Heart right ventricle (tissue), 16 donors: Measurements from ENCODE around the gene GRIA1. TPM values are rescaled to one million over a fixed set of nuclear protein-coding genes. Genes with fewer than 3 reads are reported as not detected.
A peak's percentile ranks its signal among the peaks of the same experiment; 100 is the strongest.

Experiments used
- ATAC-seq, 8 donors: fragments of 200-7000 bp; cut with Tn5 transposase; one replicate each; pipeline ENCODE4 v1.9.1; 2020; ENCODE audit warnings: mild to moderate bottlenecking in 8 of 8, moderate library complexity in 8 of 8, moderate number of reproducible peaks in 1 of 8
- DNase-seq, 2 donors: peaks; one replicate each; pipeline ENCODE4 v3.0.0-alpha.2; 2020
- H3K27ac ChIP-seq, 10 donors: fragments of 200-600 bp; sonication (generic) in 2 of 10; one replicate each; pipeline versions ENCODE4 v1.5.0 to v1.8.0; 2020 to 2022; ENCODE audit warnings: mild to moderate bottlenecking in 3 of 10
- H3K27me3 ChIP-seq, 7 donors: fragments of 200-600 bp; one replicate each; pipeline ENCODE4 v1.8.0; 2021 to 2022; ENCODE audit warnings: mild to moderate bottlenecking in 2 of 7
- H3K36me3 ChIP-seq, 9 donors: fragments of 200-600 bp; sonication (generic) in 1 of 9; one replicate each; pipeline versions ENCODE4 v1.5.0 to v1.8.0; 2020 to 2022; ENCODE audit warnings: mild to moderate bottlenecking in 2 of 9
- H3K4me1 ChIP-seq, 9 donors: fragments of 200-600 bp; sonication (generic) in 1 of 9; one replicate each; pipeline versions ENCODE4 v1.5.0 to v1.8.0; 2020 to 2022; ENCODE audit warnings: mild to moderate bottlenecking in 4 of 9
- H3K4me3 ChIP-seq, 10 donors: fragments of 200-600 bp; sonication (generic) in 2 of 10; one replicate each; pipeline versions ENCODE4 v1.5.0 to v1.8.0; 2020 to 2022; ENCODE audit warnings: mild to moderate bottlenecking in 7 of 10, moderate library complexity in 2 of 10
- H3K9me3 ChIP-seq, 11 donors: fragments of 200-600 bp in 10 of 11; sonication (generic) in 2 of 11; one replicate each; pipeline versions ENCODE4 v1.5.0 to v1.8.0; 2013 to 2022; ENCODE audit warnings: mild to moderate bottlenecking in 2 of 11, control low read depth in 1 of 11, moderate library complexity in 1 of 11
- CTCF ChIP-seq, 9 donors: fragments of 200-600 bp; sonication (generic) in 2 of 9; IDR thresholded peaks; one replicate each; pipeline versions ENCODE4 v1.5.0 to v1.8.0; 2021 to 2022; ENCODE audit warnings: antibody characterized with exemption in 9 of 9, mild to moderate bottlenecking in 5 of 9, moderate library complexity in 1 of 9
- WGBS, 2 donors: extraction: QIAGEN DNeasy Blood & Tissue Kit; methylation state at CpG; one replicate each; pipeline ENCODE4 v1.1.7; 2013; ENCODE audit warnings: inconsistent platforms in 1 of 2; 5-methylcytosine and 5-hydroxymethylcytosine counted together
- intact Hi-C, 10 donors: fragments of 100-400 bp; cut with DNase I; formaldehyde crosslinking; loops; one replicate each; pipeline versions ENCODE4 v1.11.1 to v1.14.2; 2022
- polyA plus RNA-seq, 2 donors: library from polyadenylated mRNA; stranded (reverse); fragments of 200-250 nt; gene quantifications; one replicate each; pipeline ENCODE4 v1.2.3, GENCODE V29; 2013
- total RNA-seq, 10 donors: library from RNA; stranded (reverse); fragmentation: NEBNext Ultra II Directional in 3 of 10; extraction: Animal tissue kit (Norgen Biotek cat#: 25700) in 3 of 10; gene quantifications; one replicate each; pipeline versions ENCODE4 v1.2.1 to v1.2.4, GENCODE V29; 2021 to 2023
- donor health status: Arrhythmogenic right ventricular cardiomyopathy.
- donor health status: ischemic (EF 13 %, LVEDD 7.1; RV severe dilation, severe dysfunction).
- donor health status: healthy with polysubstance abuse.
- donor health status: DM: no; HTN: yes; CAD: no.
- donor health status: DM: no; HTN: no; CAD: no.
- donor health status: ischemic (EF 25% LVEDD 6.9; RV normal size, moderate dysfunction).
- donor health status: ischemic (EF 25% LVEDD 5.7; RV mildly dilated, moderate dysfunction).
- donor health status: healthy.
- donor health status: DM: yes; HTN: yes; CAD: no.
- donor health status: Ischemic cardiomyopathy.
- donor health status: ischemic (EF 35%, LVEDD 5.7; RV mildly dilated, moderate dysfunction).
- donor health status: nonischemic (EF 11% LVEDD 7.7; RV severe dilation, severe dysfunction).
- donor health status: DM: yes; HTN: yes; CAD: no.
- donor health status: PGD.
- donor health status: ischemic (EF 29% LVEDD 5.4; RV normal size, mild dysfunction).
- donor health status: nonischemic (EF 23%, LVEDD 6.1; RV moderate dilation, normal function).

The GRIA1 gene
- total and polyA plus RNA-seq, 12 donors = 0.04 to 0.49 (median 0.23) TPM; not detected in 3

- peaks cover 0 to 29% (median 10%) of the 10 kb centered on the region in 9 donors for H3K4me1 ChIP-seq
- intact Hi-C loops = no loop called here
- no peak overlapping the region for H3K27ac ChIP-seq
- ATAC-seq = no peak
- no peak for DNase-seq
- H3K27me3 ChIP-seq = no peaks in the 10 kb centered on the region
- H3K36me3 ChIP-seq = no peaks in the 10 kb centered on the region
- no peak overlapping the region for H3K4me3 ChIP-seq
- no peak for TF ChIP-seq CTCF (IDR thresholded peaks at IDR 0.05)
- WGBS, 2 donors = 84 to 85% methylated on average over 5 of the region's 5 CpGs
- no peaks in the 10 kb centered on the region for H3K9me3 ChIP-seq
Observed at GRCh38 chr5:153623751-153624450, 133.4 kb downstream of the GRIA1 start.

- H3K27me3 ChIP-seq = no peaks in the 10 kb centered on the region
- no peak overlapping the region for H3K4me3 ChIP-seq
- no peaks in the 10 kb centered on the region for H3K9me3 ChIP-seq
- no peak for TF ChIP-seq CTCF (IDR thresholded peaks at IDR 0.05)
- peaks cover 1 to 34% (median 10%) of the 10 kb centered on the region in 9 donors for H3K4me1 ChIP-seq
- intact Hi-C loops = no loop called here
- WGBS, 2 donors = 63 to 66% methylated on average over 3 of the region's 3 CpGs
- ATAC-seq (no peak), DNase-seq (no peak)
- H3K36me3 ChIP-seq = no peaks in the 10 kb centered on the region
- no peak overlapping the region for H3K27ac ChIP-seq
Observed at GRCh38 chr5:153624451-153624765, 133.9 kb downstream of the GRIA1 start.

GRCh38 chr5:153625826-153626354 is 135.4 kb downstream of the GRIA1 start:
- no peaks in the 10 kb centered on the region for H3K36me3 ChIP-seq
- ATAC-seq (no peak), DNase-seq (no peak)
- no peak for TF ChIP-seq CTCF (IDR thresholded peaks at IDR 0.05)
- intact Hi-C loops = loop anchor here in 1 of 10 donors (5.0 kb wide), 1 partner anchor 129 kb away; no protein-coding TSS in a partner anchor
- H3K4me1 ChIP-seq = peaks cover 2 to 34% (median 10%) of the 10 kb centered on the region in 9 donors
- peak overlapping the region in 3 of 10 donors; percentile 0 to 30 (median 6) for H3K27ac ChIP-seq
- H3K4me3 ChIP-seq = no peak overlapping the region
- 67 to 78% methylated on average over 7 of the region's 7 CpGs for WGBS, 2 donors
- no peaks in the 10 kb centered on the region for H3K9me3 ChIP-seq
- H3K27me3 ChIP-seq = no peaks in the 10 kb centered on the region

- intact Hi-C loops = loop anchor here in 1 of 10 donors (5.0 kb wide), 1 partner anchor 130 kb away; no protein-coding TSS in a partner anchor
- 37 to 39% methylated on average over 2 of the region's 2 CpGs for WGBS, 2 donors
- Histone ChIP-seq H3K9me3 (no peaks in the 10 kb centered on the region), H3K27ac (peak overlapping the region in 4 of 10 donors; percentile 62 to 71 (median 68)), H3K4me3 (no peak overlapping the region), H3K27me3 (no peaks in the 10 kb centered on the region), H3K36me3 (no peaks in the 10 kb centered on the region), H3K4me1 (peaks cover 2 to 34% (median 10%) of the 10 kb centered on the region in 9 donors)
- DNase-seq (no peak), ATAC-seq (peak in 7 of 8 donors; percentile 21 to 76 (median 54))
- no peak for TF ChIP-seq CTCF (IDR thresholded peaks at IDR 0.05)
Observed at GRCh38 chr5:153626836-153627235, 136.4 kb downstream of the GRIA1 start.
